Esophagus muscularis mucosa (tissue), 4 donors: ENCODE measurements around the gene LRTM2. TPM values are rescaled to one million over a fixed set of nuclear protein-coding genes. Genes with fewer than 3 reads are reported as not detected.

ENCODE experiments used
- DNase-seq: peaks from one replicate; pipeline ENCODE4 v3.0.0-alpha.2; 2017; ENCODE audit errors: extremely low spot score
- H3K27ac ChIP-seq, 4 donors: fragments of 200-600 bp; sonication (generic); replicated peaks in 1 of 4; 1 replicate in 3 of 4; 2 replicates in 1 of 4; pipeline ENCODE4 v1.5.1; 2016 to 2019; ENCODE audit warnings: mild to moderate bottlenecking in 1 of 4
- H3K27me3 ChIP-seq, 4 donors: fragments of 200-600 bp; sonication (generic); one replicate each; pipeline versions ENCODE4 v1.5.1 to v1.6.0; 2016 to 2019
- H3K36me3 ChIP-seq, 4 donors: fragments of 200-600 bp; sonication (generic); one replicate each; pipeline ENCODE4 v1.5.1; 2016 to 2019
- H3K4me1 ChIP-seq, 4 donors: fragments of 200-600 bp; sonication (generic); one replicate each; pipeline ENCODE4 v1.5.1; 2016 to 2019
- H3K4me3 ChIP-seq, 4 donors: fragments of 200-600 bp; sonication (generic); 1 replicate in 2 of 4; 2 replicates in 2 of 4; pipeline ENCODE4 v1.5.1; 2016 to 2019; ENCODE audit warnings: mild to moderate bottlenecking in 4 of 4, moderate library complexity in 1 of 4
- H3K9me3 ChIP-seq, 4 donors: fragments of 200-600 bp; sonication (generic); 1 replicate in 3 of 4; 2 replicates in 1 of 4; pipeline ENCODE4 v1.5.1; 2016 to 2019
- CTCF ChIP-seq, 3 experiments: fragments of 200-600 bp in 2 of 3; fragments of 450-650 bp in 1 of 3; sonication (generic) in 2 of 3; IDR thresholded peaks; one replicate each; pipeline ENCODE4 v1.5.1; 2017 to 2019; ENCODE audit warnings: antibody characterized with exemption in 3 of 3, mild to moderate bottlenecking in 2 of 3, moderate library complexity in 1 of 3
- EP300 ChIP-seq: sonication (generic); formaldehyde crosslinking; IDR thresholded peaks from one replicate; pipeline ENCODE4 v1.6.1; 2017; ENCODE audit warnings: antibody characterized with exemption
- POLR2A ChIP-seq: fragments of 450-650 bp; IDR thresholded peaks from one replicate; pipeline ENCODE4 v1.6.1; 2017; ENCODE audit warnings: antibody characterized with exemption, moderate library complexity, mild to moderate bottlenecking, low read depth
- POLR2AphosphoS5 ChIP-seq, 2 donors: sonication (generic); formaldehyde crosslinking; IDR thresholded peaks; one replicate each; pipeline ENCODE4 v1.6.1; 2017; ENCODE audit warnings: antibody characterized with exemption in 2 of 2
- WGBS: methylation state at CpG from one replicate; pipeline ENCODE4 v1.1.5; 2018; 5-methylcytosine and 5-hydroxymethylcytosine counted together
- intact Hi-C: fragments of 100-400 bp; cut with DNase I; formaldehyde crosslinking; loops from one replicate; pipeline ENCODE4 v1.15.1; 2023
- total RNA-seq, 4 donors: library from RNA; depleted of rRNA; stranded (reverse); fragments of >200 nt; gene quantifications; one replicate each; pipeline versions ENCODE4 v1.1.0 to v1.2.1, GENCODE V29; 2016

The LRTM2 gene
- total RNA-seq, 4 donors from 2014 or later: 0.17 TPM; not detected in 3

GRCh38 chr12:1844223-1844622, 23.9 kb downstream of the LRTM2 start:
- no peaks in the 10 kb centered on the region for H3K9me3 ChIP-seq
- H3K27ac ChIP-seq: no peak overlapping the region
- H3K4me3 ChIP-seq: no peak overlapping the region
- TF ChIP-seq POLR2A: no peak
- TF ChIP-seq POLR2AphosphoS5 (IDR thresholded peaks at IDR 0.05): no peak
- no peak for TF ChIP-seq EP300
- TF ChIP-seq CTCF (IDR thresholded peaks at IDR 0.05): no peak
- 88% methylated on average over 7 of the region's 10 CpGs for WGBS
- no peaks in the 10 kb centered on the region for H3K36me3 ChIP-seq
- intact Hi-C loops: no loop called here
- no peak for DNase-seq
- no peaks in the 10 kb centered on the region for H3K4me1 ChIP-seq
- peaks cover 0 to 30% (median 0%) of the 10 kb centered on the region in 4 donors for H3K27me3 ChIP-seq

GRCh38 chr12:1844661-1845409, 24.5 kb downstream of the LRTM2 start:
- H3K27me3 ChIP-seq: peaks cover 0 to 30% (median 0%) of the 10 kb centered on the region in 4 donors
- 49% methylated on average over 12 of the region's 12 CpGs for WGBS
- TF ChIP-seq POLR2A (no peak), POLR2AphosphoS5 (IDR thresholded peaks at IDR 0.05) (no peak), CTCF (IDR thresholded peaks at IDR 0.05) (no peak), EP300 (no peak)
- H3K36me3 ChIP-seq: no peaks in the 10 kb centered on the region
- intact Hi-C loops: no loop called here
- H3K27ac ChIP-seq: no peak overlapping the region
- no peak for DNase-seq
- no peak overlapping the region for H3K4me3 ChIP-seq
- H3K4me1 ChIP-seq: no peaks in the 10 kb centered on the region
- no peaks in the 10 kb centered on the region for H3K9me3 ChIP-seq

DNA sequence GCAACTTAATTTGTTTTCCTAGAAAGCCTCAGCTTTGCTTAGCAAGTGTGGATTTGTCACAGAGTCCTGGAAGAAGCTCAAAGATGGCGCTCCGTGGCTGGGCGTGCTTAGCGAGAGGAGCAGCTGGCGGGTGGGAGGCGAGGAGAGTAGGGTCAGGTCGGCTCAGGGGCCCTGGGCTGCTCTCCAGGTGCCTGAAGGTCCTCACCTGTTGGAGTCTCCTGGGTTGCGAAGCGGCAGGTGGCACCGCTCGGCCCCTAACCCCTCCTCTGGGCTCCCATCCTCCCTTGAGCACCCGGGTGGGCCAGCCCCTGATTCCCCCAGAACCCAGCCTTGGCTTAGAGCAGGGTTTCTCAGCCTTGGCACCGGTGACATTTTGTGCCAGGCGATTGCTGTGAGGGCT, 25.1 kb downstream of the LRTM2 start:
- Histone ChIP-seq H3K36me3 (no peaks in the 10 kb centered on the region), H3K27ac (no peak overlapping the region), H3K4me1 (no peaks in the 10 kb centered on the region), H3K9me3 (no peaks in the 10 kb centered on the region), H3K4me3 (no peak overlapping the region), H3K27me3 (peaks cover 0 to 30% (median 0%) of the 10 kb centered on the region in 4 donors)
- DNase-seq: no peak
- no peak for TF ChIP-seq EP300
- no peak for TF ChIP-seq POLR2A
- no peak for TF ChIP-seq CTCF (IDR thresholded peaks at IDR 0.05)
- no peak for TF ChIP-seq POLR2AphosphoS5 (IDR thresholded peaks at IDR 0.05)
- intact Hi-C loops: no loop called here
- 78% methylated on average over 7 of the region's 14 CpGs for WGBS

DNA sequence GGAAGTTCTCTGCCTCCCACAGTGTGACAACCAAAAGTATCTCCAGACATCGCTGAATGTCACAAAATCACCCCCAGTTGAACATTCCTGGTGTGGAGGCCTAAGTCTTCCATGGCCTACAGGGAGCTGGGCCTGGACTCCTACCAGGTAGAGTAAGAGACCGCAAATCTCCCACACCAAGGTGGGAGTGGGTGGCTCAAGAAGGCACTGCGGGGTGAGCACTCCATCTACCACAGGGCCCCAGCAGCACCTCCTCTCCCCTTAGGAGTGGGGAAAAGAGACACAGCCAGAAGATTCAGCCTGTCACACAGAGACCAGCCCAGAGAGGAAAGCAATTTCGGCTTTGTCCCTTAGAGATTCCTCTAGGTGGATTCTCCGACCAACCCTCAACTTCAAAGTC, 25.5 kb downstream of the LRTM2 start:
- no peak for DNase-seq
- Histone ChIP-seq H3K27me3 (peaks cover 0 to 30% (median 0%) of the 10 kb centered on the region in 4 donors), H3K4me3 (no peak overlapping the region), H3K4me1 (no peaks in the 10 kb centered on the region), H3K27ac (no peak overlapping the region), H3K36me3 (no peaks in the 10 kb centered on the region), H3K9me3 (no peaks in the 10 kb centered on the region)
- 90% methylated on average over 3 of the region's 5 CpGs for WGBS
- TF ChIP-seq POLR2A: no peak
- no peak for TF ChIP-seq POLR2AphosphoS5 (IDR thresholded peaks at IDR 0.05)
- TF ChIP-seq CTCF (IDR thresholded peaks at IDR 0.05): no peak
- TF ChIP-seq EP300: no peak
- intact Hi-C loops: no loop called here
